Panc1 (cell line): ENCODE results near the gene CCNI. TPM values are rescaled to one million over a fixed set of nuclear protein-coding genes. Genes with fewer than 3 reads are reported as not detected.

Experiments
- ATAC-seq: fragments of 200-7000 bp; cut with Tn5 transposase; 2 replicates; pipeline ENCODE4 v1.9.1; 2020; ENCODE audit warnings: mild to moderate bottlenecking, moderate library complexity
- BruUV-seq: library from RNA; stranded (reverse); fragments of 400-500 nt; replicated peaks from 2 replicates; lab custom pipeline; 2021; lab: Mats Ljungman, UMichigan
- CTCF ChIA-PET: fragments of 300-600 bp; sonication (Branson Sonifier 250); formaldehyde crosslinking; loops from one replicate; lab custom pipeline; 2022; ENCODE audit warnings: antibody characterized with exemption; lab: Charles Lee
- POLR2A ChIA-PET: fragments of 300-600 bp; sonication (Branson Sonifier 250); formaldehyde crosslinking; loops from one replicate; lab custom pipeline; 2022; ENCODE audit warnings: antibody characterized with exemption; lab: Charles Lee
- DNase-seq: peaks from one replicate; pipeline ENCODE4 v3.0.0-alpha.2; 2010; ENCODE audit warnings: low read depth, low spot score
- H3K27ac ChIP-seq: 2 replicates; pipeline ENCODE4 v1.5.1; 2011; ENCODE audit warnings: mild to moderate bottlenecking, low read length, inconsistent platforms
- H3K27me3 ChIP-seq: fragments of 200-500 bp; sonication (Bioruptor generic); 2 replicates; pipeline ENCODE4 v1.6.0; 2014; ENCODE audit warnings: low read length, inconsistent platforms; ENCODE audit not compliant: control insufficient read depth, insufficient read depth
- H3K36me3 ChIP-seq: fragments of 200-500 bp; sonication (Bioruptor generic); 2 replicates; pipeline ENCODE4 v1.5.1; 2014; ENCODE audit warnings: inconsistent platforms, mild to moderate bottlenecking, low read length, moderate library complexity; ENCODE audit not compliant: control insufficient read depth, insufficient read depth
- H3K4me1 ChIP-seq: 2 replicates; pipeline ENCODE4 v1.5.1; 2011; ENCODE audit warnings: inconsistent platforms, mild to moderate bottlenecking, low read length, moderate library complexity; ENCODE audit not compliant: control insufficient read depth, insufficient read depth
- H3K4me3 ChIP-seq, 2 experiments: 2 replicates each; pipeline ENCODE4 v1.5.1; 2011 to 2012; ENCODE audit warnings: low read depth in 2 of 2, low read length in 2 of 2, mild to moderate bottlenecking in 2 of 2, inconsistent platforms in 1 of 2, moderate library complexity in 1 of 2
- H3K9me3 ChIP-seq: fragments of 200-500 bp; sonication (Bioruptor generic); 2 replicates; pipeline ENCODE4 v1.5.1; 2014; ENCODE audit warnings: low read depth, mild to moderate bottlenecking, inconsistent platforms, low read length, moderate library complexity; ENCODE audit not compliant: control insufficient read depth, insufficient read depth
- CTCF ChIP-seq: fragments of 450-650 bp; IDR thresholded peaks from 2 replicates; pipeline ENCODE4 v1.5.1; 2017; ENCODE audit warnings: mild to moderate bottlenecking
- POLR2AphosphoS5 ChIP-seq: IDR thresholded peaks from 2 replicates; pipeline ENCODE4 v1.6.1; 2012; ENCODE audit warnings: mild to moderate bottlenecking, low read depth, low read length, moderate library complexity
- REST ChIP-seq, 2 experiments: IDR thresholded peaks; 2 replicates each; pipeline ENCODE4 v1.6.1; 2011 to 2012; ENCODE audit warnings: low read depth in 2 of 2, control low read depth in 1 of 2, low read length in 1 of 2, mild to moderate bottlenecking in 1 of 2, moderate library complexity in 1 of 2; ENCODE audit not compliant: insufficient read depth in 1 of 2
- SIN3A ChIP-seq: IDR thresholded peaks from 2 replicates; pipeline ENCODE4 v1.6.1; 2012; ENCODE audit warnings: low read depth, mild to moderate bottlenecking, low read length, moderate library complexity, borderline replicate concordance; ENCODE audit not compliant: insufficient read depth
- TCF7L2 ChIP-seq: IDR thresholded peaks from 2 replicates; pipeline ENCODE4 v1.6.1; 2011; ENCODE audit warnings: mild to moderate bottlenecking, low read depth, low read length, inconsistent platforms
- in situ Hi-C: cut with HindIII; loops from 2 replicates; pipeline ENCODE4 v1.10.0; 2016; ENCODE audit warnings: low sequenced_read_pairs, low pct_unique_long_range_greater_than_20kb
- intact Hi-C: fragments of 100-400 bp; cut with micrococcal nuclease; formaldehyde crosslinking; loops from one replicate; pipeline ENCODE4 v1.10.0; 2022; ENCODE audit not compliant: unreplicated experiment
- total RNA-seq: library from RNA; stranded (reverse); gene quantifications from one replicate; pipeline ENCODE4 v1.2.1, GENCODE V29; 2021; ENCODE audit not compliant: unreplicated experiment

The CCNI gene
- total RNA-seq, 1 experiment from 2014 or later: 125 TPM

DNA sequence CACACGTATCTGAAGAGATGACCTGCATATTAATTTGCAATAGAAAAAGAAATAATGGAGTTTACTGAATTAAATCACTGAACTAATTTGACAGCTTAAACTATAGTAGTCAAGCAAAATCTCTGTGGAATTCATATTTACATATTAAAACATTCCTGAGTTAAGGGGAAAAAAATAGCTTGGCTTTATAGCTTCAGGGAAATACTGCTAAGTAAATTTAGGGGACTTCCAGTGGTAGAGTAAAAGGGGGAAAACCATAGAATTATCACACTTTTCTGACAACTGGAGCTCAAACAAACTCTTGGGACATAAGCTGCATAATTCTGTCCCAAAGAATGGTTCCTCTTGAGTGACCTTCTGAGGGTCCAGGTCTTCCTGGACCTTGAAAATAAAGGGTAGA is 28.6 kb upstream of the CCNI start:
- no peaks in the 10 kb centered on the region for H3K9me3 ChIP-seq
- no peak for ATAC-seq
- DNase-seq: no peak
- no peak overlapping the region for H3K4me3 ChIP-seq
- TF ChIP-seq CTCF (no peak), TCF7L2 (no peak), SIN3A (no peak), REST (IDR thresholded peaks at IDR 0.05; ENCODE audit: insufficient read depth in 1 of 2, low read depth in 2 of 2, low read length in 1 of 2) (no peak), POLR2AphosphoS5 (no peak)
- no TSS peak for BruUV-seq
- H3K4me1 ChIP-seq: no peaks in the 10 kb centered on the region
- POLR2A ChIA-PET: no interaction called here
- CTCF ChIA-PET: no interaction called here
- intact Hi-C loops: no loop called here
- no peaks in the 10 kb centered on the region for H3K36me3 ChIP-seq
- H3K27me3 ChIP-seq: no peaks in the 10 kb centered on the region
- in situ Hi-C loops: no loop called here
- H3K27ac ChIP-seq: no peak overlapping the region

GRCh38 chr4:77100234-77100633 is 24.4 kb upstream of the CCNI start:
- H3K27me3 ChIP-seq: no peaks in the 10 kb centered on the region
- intact Hi-C loops: no loop called here
- ChIA-PET CTCF (no interaction called here), POLR2A (no interaction called here)
- in situ Hi-C loops: no loop called here
- H3K27ac ChIP-seq: no peak overlapping the region
- no peaks in the 10 kb centered on the region for H3K36me3 ChIP-seq
- no peaks in the 10 kb centered on the region for H3K9me3 ChIP-seq
- ATAC-seq: no peak
- TF ChIP-seq POLR2AphosphoS5 (no peak), TCF7L2 (no peak), SIN3A (no peak), REST (IDR thresholded peaks at IDR 0.05; ENCODE audit: insufficient read depth in 1 of 2, low read depth in 2 of 2, low read length in 1 of 2) (no peak), CTCF (no peak)
- DNase-seq: no peak
- BruUV-seq: no TSS peak
- no peaks in the 10 kb centered on the region for H3K4me1 ChIP-seq
- H3K4me3 ChIP-seq: no peak overlapping the region
